DOHH2 (cell line): Measurements from ENCODE around the gene C1QB.

ENCODE experiments used
- H3F3A ChIP-seq: fragments of 200-600 bp; sonication (generic), shearing (Covaris generic); 2 replicates; pipeline ENCODE4 v1.6.0; 2016; ENCODE audit warnings: antibody characterized with exemption, mild to moderate bottlenecking; ENCODE audit not compliant: control insufficient read depth, insufficient read depth
- H3K27ac ChIP-seq: fragments of 200-600 bp; sonication (generic); 2 replicates; pipeline ENCODE4 v1.5.1; 2014; ENCODE audit warnings: low read depth, mild to moderate bottlenecking, low read length, moderate library complexity
- H3K27me3 ChIP-seq: fragments of 200-600 bp; sonication (generic); 2 replicates; pipeline ENCODE4 v1.6.1; 2014; ENCODE audit warnings: mild to moderate bottlenecking, low read length, mixed read lengths; ENCODE audit not compliant: control insufficient read depth
- H3K36me3 ChIP-seq: fragments of 200-600 bp; sonication (generic); 2 replicates; pipeline ENCODE4 v1.6.1; 2014; ENCODE audit warnings: mild to moderate bottlenecking, low read length, moderate library complexity, mixed read lengths; ENCODE audit not compliant: control insufficient read depth
- H3K4me1 ChIP-seq: fragments of 200-600 bp; sonication (generic); 2 replicates; pipeline ENCODE4 v1.6.1; 2014; ENCODE audit warnings: mild to moderate bottlenecking, low read length, mixed read lengths; ENCODE audit not compliant: control insufficient read depth
- H3K4me2 ChIP-seq: fragments of 200-600 bp; sonication (generic); 2 replicates; pipeline ENCODE4 v1.6.0; 2014; ENCODE audit warnings: mild to moderate bottlenecking, low read length, moderate library complexity
- H3K4me3 ChIP-seq: fragments of 200-600 bp; sonication (generic); 2 replicates; pipeline ENCODE4 v1.5.1; 2014; ENCODE audit warnings: mild to moderate bottlenecking, low read length, mixed read lengths
- H3K79me2 ChIP-seq: fragments of 200-600 bp; sonication (generic); 2 replicates; pipeline ENCODE4 v1.6.1; 2014; ENCODE audit warnings: mild to moderate bottlenecking, low read length, mixed read lengths; ENCODE audit not compliant: control insufficient read depth
- H3K9me2 ChIP-seq: fragments of 200-600 bp; sonication (generic); replicated peaks from 2 replicates; pipeline ENCODE4 v1.6.1; 2014; ENCODE audit warnings: mild to moderate bottlenecking, low read length, mixed read lengths; ENCODE audit not compliant: control insufficient read depth
- H3K9me3 ChIP-seq: fragments of 200-600 bp; sonication (generic); 2 replicates; pipeline ENCODE4 v1.6.1; 2014; ENCODE audit warnings: antibody characterized with exemption, low read length, mixed read lengths; ENCODE audit not compliant: control insufficient read depth, insufficient read depth
- H4K20me1 ChIP-seq: fragments of 200-600 bp; sonication (generic); 2 replicates; pipeline ENCODE4 v1.6.0; 2014; ENCODE audit warnings: low read depth, mild to moderate bottlenecking, antibody characterized with exemption, low read length, moderate library complexity; ENCODE audit not compliant: control insufficient read depth, insufficient read depth
- CTCF ChIP-seq: fragments of 200-600 bp; sonication (generic); IDR thresholded peaks from one replicate; pipeline ENCODE4 v1.5.1; 2014; ENCODE audit warnings: antibody characterized with exemption, mild to moderate bottlenecking, low read depth, low read length; ENCODE audit not compliant: poor library complexity, severe bottlenecking
- EZH2phosphoT487 ChIP-seq: fragments of 200-600 bp; sonication (generic); IDR thresholded peaks from 2 replicates; pipeline ENCODE4 v1.6.1; 2017; ENCODE audit warnings: borderline replicate concordance, mild to moderate bottlenecking, antibody characterized with exemption, low read length, moderate library complexity, mixed read lengths

Gene C1QB

GRCh38 chr1:22618056-22618455 is 35.0 kb upstream of the C1QB start:
- no peaks in the 10 kb centered on the region for H3F3A ChIP-seq
- no peaks in the 10 kb centered on the region for H3K79me2 ChIP-seq
- no peak overlapping the region for H3K27ac ChIP-seq
- H3K27me3 ChIP-seq = no peaks in the 10 kb centered on the region
- no peak for TF ChIP-seq CTCF
- TF ChIP-seq EZH2phosphoT487 = no peak
- H3K4me3 ChIP-seq = no peak overlapping the region
- no peaks in the 10 kb centered on the region for H3K9me3 ChIP-seq
- H3K4me1 ChIP-seq = no peaks in the 10 kb centered on the region
- no peak overlapping the region for H3K4me2 ChIP-seq
- H3K36me3 ChIP-seq = no peaks in the 10 kb centered on the region
- no peaks in the 10 kb centered on the region for H3K9me2 ChIP-seq
- no peaks in the 10 kb centered on the region for H4K20me1 ChIP-seq

GRCh38 chr1:22619252-22619651 is 33.8 kb upstream of the C1QB start:
- Histone ChIP-seq H3K4me2 (no peak overlapping the region), H3K27me3 (no peaks in the 10 kb centered on the region)

GRCh38 chr1:22619798-22620197 is 33.2 kb upstream of the C1QB start:
- H3K36me3 ChIP-seq = no peaks in the 10 kb centered on the region
- no peaks in the 10 kb centered on the region for H4K20me1 ChIP-seq
- no peaks in the 10 kb centered on the region for H3F3A ChIP-seq
- H3K9me3 ChIP-seq = no peaks in the 10 kb centered on the region
- no peak overlapping the region for H3K4me2 ChIP-seq
- no peaks in the 10 kb centered on the region for H3K79me2 ChIP-seq
- H3K27ac ChIP-seq = no peak overlapping the region
- H3K27me3 ChIP-seq = no peaks in the 10 kb centered on the region
- H3K4me1 ChIP-seq = no peaks in the 10 kb centered on the region
- no peaks in the 10 kb centered on the region for H3K9me2 ChIP-seq
- TF ChIP-seq EZH2phosphoT487 (no peak), CTCF (no peak)
- no peak overlapping the region for H3K4me3 ChIP-seq

More at GRCh38 chr1:22619252-22619651, 33.8 kb upstream of the C1QB start:
- Histone ChIP-seq H3K9me2 (no peaks in the 10 kb centered on the region), H4K20me1 (no peaks in the 10 kb centered on the region), H3K36me3 (no peaks in the 10 kb centered on the region), H3K9me3 (no peaks in the 10 kb centered on the region), H3K4me1 (no peaks in the 10 kb centered on the region), H3K4me3 (no peak overlapping the region), H3F3A (no peaks in the 10 kb centered on the region), H3K27ac (no peak overlapping the region), H3K79me2 (no peaks in the 10 kb centered on the region)
- TF ChIP-seq CTCF (no peak), EZH2phosphoT487 (no peak)

GRCh38 chr1:22621761-22622160 is 31.3 kb upstream of the C1QB start:
- no peaks in the 10 kb centered on the region for H3F3A ChIP-seq
- no peak overlapping the region for H3K4me3 ChIP-seq
- H4K20me1 ChIP-seq = no peaks in the 10 kb centered on the region
- no peaks in the 10 kb centered on the region for H3K4me1 ChIP-seq
- H3K9me3 ChIP-seq = no peaks in the 10 kb centered on the region
- TF ChIP-seq EZH2phosphoT487 = no peak
- TF ChIP-seq CTCF = no peak
- H3K27me3 ChIP-seq = no peaks in the 10 kb centered on the region
- no peaks in the 10 kb centered on the region for H3K36me3 ChIP-seq
- no peaks in the 10 kb centered on the region for H3K79me2 ChIP-seq
- no peaks in the 10 kb centered on the region for H3K9me2 ChIP-seq
- no peak overlapping the region for H3K4me2 ChIP-seq
- H3K27ac ChIP-seq = no peak overlapping the region
